Activated CD8-positive, alpha-beta T cell treated with anti-CD3 and anti-CD28 coated beads, Interleukin-2, amount 10 ng/mL, durations not matched to agents 7 days and 5 days (primary cell): ENCODE measurements around the gene EPS8. TPM values are rescaled to one million over a fixed set of nuclear protein-coding genes. Genes with fewer than 3 reads are reported as not detected.

Experiments used
- ATAC-seq: fragments of 150-1000 bp; cut with Tn5 transposase; one replicate; pipeline ENCODE4 v1.10.0; 2021; ENCODE audit warnings: moderate library complexity
- CTCF ChIA-PET: fragments of 350-600 bp; sonication (Branson Sonifier 250); formaldehyde crosslinking; loops from one replicate; lab custom pipeline; 2021; ENCODE audit warnings: antibody characterized with exemption; lab: Charles Lee
- POLR2A ChIA-PET: fragments of 350-600 bp; sonication (Branson Sonifier 250); formaldehyde crosslinking; loops from one replicate; lab custom pipeline; 2021; ENCODE audit warnings: antibody characterized with exemption; lab: Charles Lee
- DNase-seq: peaks from one replicate; pipeline ENCODE4 v3.0.0-alpha.2; 2020
- H3K27ac Mint-ChIP-seq: one replicate; pipeline ENCODE4 v1.8.0; 2021; ENCODE audit warnings: mild to moderate bottlenecking, mixed read lengths
- H3K27me3 Mint-ChIP-seq: one replicate; pipeline ENCODE4 v1.8.0; 2021; ENCODE audit warnings: low read depth, mixed read lengths
- H3K36me3 Mint-ChIP-seq: one replicate; pipeline ENCODE4 v1.8.0; 2021; ENCODE audit warnings: low read depth, mixed read lengths
- H3K4me1 Mint-ChIP-seq: one replicate; pipeline ENCODE4 v1.8.0; 2021; ENCODE audit warnings: low read depth, mixed read lengths
- H3K4me3 Mint-ChIP-seq: one replicate; pipeline ENCODE4 v1.8.0; 2021; ENCODE audit warnings: mild to moderate bottlenecking, mixed read lengths
- H3K9me3 Mint-ChIP-seq: one replicate; pipeline ENCODE4 v1.8.0; 2022; ENCODE audit warnings: mixed read lengths; ENCODE audit not compliant: insufficient read depth
- total RNA-seq, 2 experiments: library from RNA; stranded (reverse); gene quantifications; one replicate each; pipeline ENCODE4 v1.2.3, GENCODE V29; 2021

Gene EPS8
- total RNA-seq, 2 experiments from 2014 or later = 1.0 to 2.2 TPM

GRCh38 chr12:15583804-15584203 is 205.4 kb downstream of the EPS8 start:
- ATAC-seq (no peak), DNase-seq (no peak)
- ChIA-PET CTCF (interaction anchor here (0.9 to 16.7 kb wide), 8 partner anchors 8 to 306 kb away, joined by 3 to 720 read pairs (median 24); no protein-coding TSS in a partner anchor), POLR2A (interaction anchor here (1.0 to 1.4 kb wide), 2 partner anchors 52 to 298 kb away, joined by 3 to 9 read pairs; partner anchors contain the start of gene STRAP)
- Mint-ChIP-seq H3K4me1 (peaks cover 20% of the 10 kb centered on the region), H3K36me3 (peaks cover 10% of the 10 kb centered on the region), H3K9me3 (no peaks in the 10 kb centered on the region), H3K27me3 (peaks cover 2% of the 10 kb centered on the region), H3K27ac (peak overlapping the region; percentile 44), H3K4me3 (no peak overlapping the region)

DNA sequence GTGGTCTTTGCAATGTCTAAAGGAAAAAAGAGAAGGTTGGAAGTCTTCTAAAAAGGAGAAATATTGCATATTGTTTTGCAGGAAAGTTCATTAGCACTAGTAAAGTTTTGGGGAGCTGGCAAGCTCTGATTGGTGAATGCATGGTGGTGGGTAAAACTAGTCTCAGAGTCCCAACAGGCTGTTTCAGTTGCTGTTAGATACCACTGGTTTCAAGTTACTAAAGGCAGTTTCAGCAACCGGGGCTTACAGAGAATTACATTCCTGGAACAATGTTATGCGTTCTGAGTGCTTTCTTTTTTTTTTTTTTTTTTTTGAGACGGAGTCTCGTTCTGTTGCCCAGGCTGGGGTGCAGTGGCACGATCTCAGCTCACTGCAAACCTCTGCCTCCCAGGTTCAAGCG is 208.2 kb downstream of the EPS8 start:
- no peak overlapping the region for H3K4me3 Mint-ChIP-seq
- peaks cover 10% of the 10 kb centered on the region for H3K36me3 Mint-ChIP-seq
- H3K27me3 Mint-ChIP-seq = peaks cover 2% of the 10 kb centered on the region
- POLR2A ChIA-PET = no interaction called here
- ATAC-seq = no peak
- H3K9me3 Mint-ChIP-seq = peaks cover 4% of the 10 kb centered on the region
- no peak for DNase-seq
- H3K4me1 Mint-ChIP-seq = peaks cover 20% of the 10 kb centered on the region
- CTCF ChIA-PET = interaction anchor here (0.6 to 16.7 kb wide), 4 partner anchors 9 to 381 kb away, joined by 3 to 720 read pairs (median 4); no protein-coding TSS in a partner anchor
- no peak overlapping the region for H3K27ac Mint-ChIP-seq

DNA sequence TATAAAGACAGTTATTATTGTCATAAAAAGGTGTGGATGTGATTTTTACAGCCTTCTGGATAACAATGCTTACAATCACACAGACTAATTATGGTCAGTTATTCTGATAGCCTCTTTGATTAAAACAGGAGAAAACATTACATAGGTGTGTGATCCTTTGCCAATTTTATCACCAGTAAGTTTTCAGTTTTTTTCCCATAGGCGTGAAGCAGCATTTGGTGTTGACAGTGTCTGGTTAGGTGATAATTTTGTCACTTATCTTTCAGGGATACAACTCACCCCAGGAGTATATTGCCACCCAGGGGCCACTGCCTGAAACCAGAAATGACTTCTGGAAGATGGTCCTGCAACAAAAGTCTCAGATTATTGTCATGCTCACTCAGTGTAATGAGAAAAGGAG is 208.8 kb downstream of the EPS8 start:
- peaks cover 15% of the 10 kb centered on the region for H3K36me3 Mint-ChIP-seq
- POLR2A ChIA-PET = no interaction called here
- DNase-seq = peak; percentile 39
- H3K4me1 Mint-ChIP-seq = peaks cover 24% of the 10 kb centered on the region
- CTCF ChIA-PET = interaction anchor here (0.6 to 16.7 kb wide), 3 partner anchors 10 to 381 kb away, joined by 3 to 720 read pairs (median 5); no protein-coding TSS in a partner anchor
- H3K27me3 Mint-ChIP-seq = peaks cover 2% of the 10 kb centered on the region
- no peak overlapping the region for H3K27ac Mint-ChIP-seq
- no peak overlapping the region for H3K4me3 Mint-ChIP-seq
- ATAC-seq = no peak
- H3K9me3 Mint-ChIP-seq = peaks cover 4% of the 10 kb centered on the region

GRCh38 chr12:15575671-15576541 is 213.3 kb downstream of the EPS8 start:
- DNase-seq = no peak
- no peak overlapping the region for H3K4me3 Mint-ChIP-seq
- POLR2A ChIA-PET = no interaction called here
- no peak overlapping the region for H3K27ac Mint-ChIP-seq
- no peaks in the 10 kb centered on the region for H3K27me3 Mint-ChIP-seq
- peak; percentile 54 for ATAC-seq
- peaks cover 4% of the 10 kb centered on the region for H3K9me3 Mint-ChIP-seq
- H3K4me1 Mint-ChIP-seq = peaks cover 32% of the 10 kb centered on the region
- CTCF ChIA-PET = interaction anchor here (1.4 to 10.2 kb wide), 3 partner anchors 10 to 280 kb away, joined by 4 to 138 read pairs (median 114); no protein-coding TSS in a partner anchor
- peaks cover 21% of the 10 kb centered on the region for H3K36me3 Mint-ChIP-seq

GRCh38 chr12:15574353-15574752 is 214.8 kb downstream of the EPS8 start:
- Mint-ChIP-seq H3K9me3 (peaks cover 4% of the 10 kb centered on the region), H3K27ac (no peak overlapping the region), H3K36me3 (peaks cover 22% of the 10 kb centered on the region), H3K4me3 (no peak overlapping the region), H3K4me1 (peaks cover 36% of the 10 kb centered on the region), H3K27me3 (no peaks in the 10 kb centered on the region)
- ATAC-seq (no peak), DNase-seq (no peak)
- POLR2A ChIA-PET = interaction anchor here (1.1 to 1.4 kb wide), 2 partner anchors 10 to 40 kb away, joined by 4 read pairs; no protein-coding TSS in a partner anchor
- CTCF ChIA-PET = interaction anchor here (1.1 to 10.2 kb wide), 6 partner anchors 11 to 281 kb away, joined by 3 to 138 read pairs (median 4); no protein-coding TSS in a partner anchor

Other genes with a start within 250 kb of the EPS8 start
- 10 to 100 TPM; 87.5 to 90.8 TPM for gene STRAP, start 93.0 kb upstream of the EPS8 start, total RNA-seq
- gene DERA, start 121.9 kb upstream of the EPS8 start, total RNA-seq = 10 to 100 TPM; 23.1 to 27.7 TPM